H9 (cell line): ENCODE measurements around the gene WIPF1. TPM values are rescaled to one million over a fixed set of nuclear protein-coding genes. Genes with fewer than 3 reads are reported as not detected.

Source experiments
- DNase-seq: peaks from one replicate; pipeline ENCODE4 v3.0.0-alpha.2; 2017
- H2AFZ ChIP-seq: one replicate; pipeline ENCODE4 v1.6.1; 2013; ENCODE audit warnings: mild to moderate bottlenecking, low read length, control low read depth, moderate library complexity
- H2AK5ac ChIP-seq: 2 replicates; pipeline ENCODE4 v1.6.1; 2013; ENCODE audit warnings: low read length, control low read depth, mixed read lengths; ENCODE audit not compliant: insufficient read length
- H2BK120ac ChIP-seq: one replicate; pipeline ENCODE4 v1.6.1; 2013; ENCODE audit warnings: low read depth, mild to moderate bottlenecking, low read length, control low read depth, inconsistent platforms; ENCODE audit not compliant: poor library complexity, severe bottlenecking
- H2BK12ac ChIP-seq: 2 replicates; pipeline ENCODE4 v1.6.1; 2013; ENCODE audit warnings: low read length, control low read depth, mixed read lengths, low read depth; ENCODE audit not compliant: insufficient read length
- H2BK15ac ChIP-seq: 2 replicates; pipeline ENCODE4 v1.6.1; 2013; ENCODE audit warnings: low read depth, low read length, control low read depth
- H2BK20ac ChIP-seq: one replicate; pipeline ENCODE4 v1.6.1; 2013; ENCODE audit warnings: low read depth, mild to moderate bottlenecking, low read length, control low read depth, inconsistent platforms; ENCODE audit not compliant: poor library complexity, severe bottlenecking
- H2BK5ac ChIP-seq: 2 replicates; pipeline ENCODE4 v1.6.1; 2013; ENCODE audit warnings: low read length, control low read depth, mixed read lengths; ENCODE audit not compliant: insufficient read length
- H3K14ac ChIP-seq: 2 replicates; pipeline ENCODE4 v1.6.1; 2013; ENCODE audit warnings: low read length, control low read depth; ENCODE audit not compliant: insufficient read depth
- H3K18ac ChIP-seq: 2 replicates; pipeline ENCODE4 v1.6.1; 2013; ENCODE audit warnings: low read depth, mild to moderate bottlenecking, mixed read lengths, low read length, control low read depth; ENCODE audit not compliant: insufficient read length
- H3K23ac ChIP-seq: 2 replicates; pipeline ENCODE4 v1.6.1; 2013; ENCODE audit warnings: low read length, control low read depth, mixed read lengths, low read depth; ENCODE audit not compliant: insufficient read length
- H3K23me2 ChIP-seq: 2 replicates; pipeline ENCODE4 v1.6.1; 2013; ENCODE audit warnings: low read depth, mild to moderate bottlenecking, mixed read lengths, low read length, control low read depth; ENCODE audit not compliant: insufficient read length, poor library complexity, severe bottlenecking
- H3K27ac ChIP-seq: 2 replicates; pipeline ENCODE4 v1.5.1; 2013; ENCODE audit warnings: low read length, control low read depth, mixed read lengths, low read depth; ENCODE audit not compliant: insufficient read length
- H3K27me3 ChIP-seq: 2 replicates; pipeline ENCODE4 v1.6.1; 2013; ENCODE audit warnings: low read length, control low read depth, inconsistent platforms; ENCODE audit not compliant: insufficient read depth
- H3K4ac ChIP-seq: 2 replicates; pipeline ENCODE4 v1.6.1; 2013; ENCODE audit warnings: low read depth, mild to moderate bottlenecking, control low read depth, inconsistent platforms, low read length, moderate library complexity
- H3K4me1 ChIP-seq: 2 replicates; pipeline ENCODE4 v1.6.1; 2013; ENCODE audit warnings: low read length, control low read depth, inconsistent platforms; ENCODE audit not compliant: insufficient read depth
- H3K4me2 ChIP-seq: 2 replicates; pipeline ENCODE4 v1.6.1; 2013; ENCODE audit warnings: low read length, control low read depth, mixed read lengths; ENCODE audit not compliant: insufficient read length, insufficient read depth
- H3K56ac ChIP-seq: 2 replicates; pipeline ENCODE4 v1.6.1; 2013; ENCODE audit warnings: low read depth, mild to moderate bottlenecking, mixed read lengths, low read length, control low read depth; ENCODE audit not compliant: insufficient read length
- H3K79me1 ChIP-seq: 2 replicates; pipeline ENCODE4 v1.6.1; 2013; ENCODE audit warnings: low read depth, mild to moderate bottlenecking, moderate library complexity, low read length, control low read depth, inconsistent platforms; ENCODE audit not compliant: insufficient read depth, poor library complexity, severe bottlenecking
- H3K79me2 ChIP-seq: 2 replicates; pipeline ENCODE4 v1.6.1; 2013; ENCODE audit warnings: low read length, control low read depth, inconsistent platforms; ENCODE audit not compliant: insufficient read depth
- H3K9ac ChIP-seq: 2 replicates; pipeline ENCODE4 v1.6.1; 2013; ENCODE audit warnings: low read length, control low read depth, mixed read lengths; ENCODE audit not compliant: insufficient read length; ENCODE audit errors: extremely low read depth
- H3K9me3 ChIP-seq: one replicate; pipeline ENCODE4 v1.6.1; 2013; ENCODE audit warnings: low read depth, low read length, inconsistent platforms; ENCODE audit not compliant: control insufficient read depth
- H3T11ph ChIP-seq: one replicate; pipeline ENCODE4 v1.6.1; 2013; ENCODE audit warnings: mild to moderate bottlenecking, low read length, control low read depth, inconsistent platforms
- H4K20me1 ChIP-seq: one replicate; pipeline ENCODE4 v1.6.1; 2013; ENCODE audit not compliant: control insufficient read depth, insufficient read length, insufficient read depth
- H4K5ac ChIP-seq: 2 replicates; pipeline ENCODE4 v1.6.1; 2013; ENCODE audit warnings: low read depth, mild to moderate bottlenecking, mixed read lengths, low read length, control low read depth; ENCODE audit not compliant: insufficient read length
- H4K8ac ChIP-seq: replicated peaks from 2 replicates; pipeline ENCODE4 v1.6.1; 2013; ENCODE audit warnings: low read length, control low read depth, mixed read lengths, low read depth; ENCODE audit not compliant: insufficient read length
- H4K91ac ChIP-seq: 2 replicates; pipeline ENCODE4 v1.6.1; 2013; ENCODE audit warnings: low read depth, mild to moderate bottlenecking, moderate library complexity, mixed read lengths, low read length, control low read depth; ENCODE audit not compliant: insufficient read length
- H3K27ac Mint-ChIP-seq, 3 experiments: 2 replicates in 2 of 3; 3 replicates in 1 of 3; pipeline ENCODE4 v1.8.0; 2020 to 2021; ENCODE audit warnings: mixed read lengths in 3 of 3, mild to moderate bottlenecking in 1 of 3, moderate library complexity in 1 of 3
- H3K27me3 Mint-ChIP-seq: 2 replicates; pipeline ENCODE4 v1.8.0; 2021; ENCODE audit warnings: low read depth, mild to moderate bottlenecking, moderate library complexity, mixed read lengths
- H3K36me3 Mint-ChIP-seq, 3 experiments: 2 replicates in 2 of 3; 3 replicates in 1 of 3; pipeline ENCODE4 v1.8.0; 2020 to 2021; ENCODE audit warnings: low read depth in 3 of 3, mixed read lengths in 3 of 3; ENCODE audit not compliant: insufficient read depth in 1 of 3
- H3K4me1 Mint-ChIP-seq, 2 experiments: 2 replicates each; pipeline ENCODE4 v1.8.0; 2020; ENCODE audit warnings: mixed read lengths in 2 of 2
- H3K4me3 Mint-ChIP-seq, 2 experiments: 2 replicates in 1 of 2; 3 replicates in 1 of 2; pipeline ENCODE4 v1.8.0; 2020 to 2021; ENCODE audit warnings: mild to moderate bottlenecking in 2 of 2, mixed read lengths in 2 of 2, moderate library complexity in 1 of 2
- H3K9me3 Mint-ChIP-seq, 2 experiments: 2 replicates in 1 of 2; 3 replicates in 1 of 2; pipeline ENCODE4 v1.8.0; 2020; ENCODE audit warnings: mild to moderate bottlenecking in 2 of 2, mixed read lengths in 2 of 2, moderate library complexity in 1 of 2
- CTCF ChIP-seq: fragments of 200-600 bp; sonication (generic); conservative IDR thresholded peaks from 3 replicates; pipeline ENCODE4 v1.8.0; 2021; ENCODE audit warnings: antibody characterized with exemption, mild to moderate bottlenecking
- WGBS: extraction: QIAGEN DNeasy Blood & Tissue Kit; methylation state at CpG from one replicate; pipeline ENCODE4 v1.1.7; 2013; ENCODE audit warnings: missing lambda C conversion rate, low lambda C conversion rate, mixed read lengths; ENCODE audit not compliant: insufficient read length; ENCODE audit errors: extremely low coverage; 5-methylcytosine and 5-hydroxymethylcytosine counted together
- total RNA-seq: library from RNA; stranded (reverse); gene quantifications from 2 replicates; pipeline ENCODE4 v1.2.1, GENCODE V29; 2021

The WIPF1 gene
- total RNA-seq, 1 experiment from 2014 or later, result 5.1 TPM

GRCh38 chr2:174611854-174612253, 14.2 kb upstream of the WIPF1 start:
- Histone ChIP-seq H2BK20ac (no peak overlapping the region), H2BK120ac (no peak overlapping the region), H3K4me1 (no peaks in the 10 kb centered on the region), H3K27ac (no peak overlapping the region), H3K14ac (no peak overlapping the region), H2BK5ac (no peak overlapping the region), H3K23me2 (no peaks in the 10 kb centered on the region), H3K4ac (no peak overlapping the region), H3K18ac (no peak overlapping the region), H4K5ac (no peak overlapping the region), H3K9ac (no peak overlapping the region), H3K56ac (no peak overlapping the region), H3K4me2 (no peak overlapping the region), H3T11ph (no peak overlapping the region), H2BK15ac (no peak overlapping the region), H4K8ac (no peak overlapping the region), H3K79me2 (no peaks in the 10 kb centered on the region), H3K27me3 (no peaks in the 10 kb centered on the region), H2AK5ac (no peak overlapping the region), H4K20me1 (no peaks in the 10 kb centered on the region), H2BK12ac (no peak overlapping the region), H4K91ac (no peak overlapping the region), H3K79me1 (no peaks in the 10 kb centered on the region), H3K23ac (no peak overlapping the region), H3K9me3 (no peaks in the 10 kb centered on the region), H2AFZ (no peak overlapping the region)
- H3K4me3 Mint-ChIP-seq, result no peak overlapping the region
- H3K27me3 Mint-ChIP-seq, result no peaks in the 10 kb centered on the region; the same call in 1 of the 2 replicates
- DNase-seq, result no peak
- H3K36me3 Mint-ChIP-seq, result no peaks in the 10 kb centered on the region
- no peaks in the 10 kb centered on the region for H3K9me3 Mint-ChIP-seq
- no peak overlapping the region for H3K27ac Mint-ChIP-seq
- no CpG with 5 or more reads among the region's 3 CpGs for WGBS
- no peak for TF ChIP-seq CTCF
- H3K4me1 Mint-ChIP-seq, result peaks cover 0 to 7% of the 10 kb centered on the region in 2 experiments; a peak in 1 of 4 replicates
